Measurements from ENCODE around the gene TMEM52B.
"Not testable (repeated sequence)": the region's sequence is repeated elsewhere in the genome, so short reads cannot be mapped to it uniquely, and the experiment has no call there.

TMEM52B gene

GRCh38 chr12:10211940-10212738 is 33.3 kb downstream of the TMEM52B start:
- peak; percentile 76 to 84 for DNase-seq

- DNase-seq, result peak; percentile 24 to 67
Observed at GRCh38 chr12:10212739-10213131, 33.9 kb downstream of the TMEM52B start, which contains the start of gene GABARAPL1. Gene GABARAPL1, plus strand, starts transcription at chr12:10212877. Its CDS starts 253 bp downstream, at chr12:10213130.

- peak in 1 of 2 experiments; percentile 28 for DNase-seq
Observed at GRCh38 chr12:10213168-10214135, 34.6 kb downstream of the TMEM52B start.

GRCh38 chr12:10214136-10214894 is 35.5 kb downstream of the TMEM52B start:
- no peak for DNase-seq

GRCh38 chr12:10214895-10215267 is 36.0 kb downstream of the TMEM52B start:
- no peak for DNase-seq

- no peak for DNase-seq
Observed at GRCh38 chr12:10215436-10215835, 36.6 kb downstream of the TMEM52B start.

GRCh38 chr12:10215946-10216345 is 37.1 kb downstream of the TMEM52B start:
- not testable (repeated sequence) for DNase-seq

GRCh38 chr12:10218021-10218420 is 39.2 kb downstream of the TMEM52B start:
- DNase-seq, result no peak

GRCh38 chr12:10220398-10221077 is 41.7 kb downstream of the TMEM52B start:
- DNase-seq, result no peak

- DNase-seq, result no peak
Observed at GRCh38 chr12:10221846-10222245, 43.0 kb downstream of the TMEM52B start.

- no peak for DNase-seq
Observed at GRCh38 chr12:10223208-10223607, 44.4 kb downstream of the TMEM52B start.

- DNase-seq, result not testable (repeated sequence)
Observed at GRCh38 chr12:10225426-10225825, 46.6 kb downstream of the TMEM52B start.

- DNase-seq, result no peak
Observed at GRCh38 chr12:10226086-10226485, 47.3 kb downstream of the TMEM52B start.

- DNase-seq, result no peak
Observed at GRCh38 chr12:10226731-10227130, 47.9 kb downstream of the TMEM52B start.

- DNase-seq, result no peak
Observed at GRCh38 chr12:10227648-10228047, 48.8 kb downstream of the TMEM52B start.

GRCh38 chr12:10234562-10234961 is 55.7 kb downstream of the TMEM52B start:
- no peak for DNase-seq

GRCh38 chr12:10235761-10236631 is 57.2 kb downstream of the TMEM52B start:
- DNase-seq, result peak in 1 of 2 experiments; percentile 30

GRCh38 chr12:10236720-10237119 is 57.9 kb downstream of the TMEM52B start:
- no peak for DNase-seq

GRCh38 chr12:10238526-10238925 is 59.7 kb downstream of the TMEM52B start:
- DNase-seq, result no peak

- no peak for DNase-seq
Observed at GRCh38 chr12:10241290-10241689, 62.5 kb downstream of the TMEM52B start.
